Spleen (tissue), 7 donors: Measurements from ENCODE around the gene UROC1.

Experiments used
- POLR2A ChIP-seq, 3 donors: fragments of 450-650 bp; IDR thresholded peaks; one replicate each; pipeline ENCODE4 v1.5.1; 2017; ENCODE audit warnings: antibody characterized with exemption in 3 of 3, mild to moderate bottlenecking in 1 of 3
- TF ChIP-seq, protein P1 (sequence below), 11 experiments: fragments of 200-600 bp in 7 of 11; fragments of 450-650 bp in 4 of 11; sonication (generic) in 4 of 11; IDR thresholded peaks in 8 of 11; conservative IDR thresholded peaks in 3 of 11; 1 replicate in 7 of 11; 2 replicates in 4 of 11; pipeline versions ENCODE4 v1.4.0 to v1.8.0; 2016 to 2021; ENCODE audit warnings: antibody characterized with exemption in 11 of 11, inconsistent platforms in 4 of 11, mild to moderate bottlenecking in 1 of 11
- donor health status: DM: no; HTN: no; CAD: no; lungs with moderate emphysema.
- donor health status: DM: no; HTN: no; CAD: no.
- donor health status: DM: no; HTN: no; CAD: no.

DNA sequence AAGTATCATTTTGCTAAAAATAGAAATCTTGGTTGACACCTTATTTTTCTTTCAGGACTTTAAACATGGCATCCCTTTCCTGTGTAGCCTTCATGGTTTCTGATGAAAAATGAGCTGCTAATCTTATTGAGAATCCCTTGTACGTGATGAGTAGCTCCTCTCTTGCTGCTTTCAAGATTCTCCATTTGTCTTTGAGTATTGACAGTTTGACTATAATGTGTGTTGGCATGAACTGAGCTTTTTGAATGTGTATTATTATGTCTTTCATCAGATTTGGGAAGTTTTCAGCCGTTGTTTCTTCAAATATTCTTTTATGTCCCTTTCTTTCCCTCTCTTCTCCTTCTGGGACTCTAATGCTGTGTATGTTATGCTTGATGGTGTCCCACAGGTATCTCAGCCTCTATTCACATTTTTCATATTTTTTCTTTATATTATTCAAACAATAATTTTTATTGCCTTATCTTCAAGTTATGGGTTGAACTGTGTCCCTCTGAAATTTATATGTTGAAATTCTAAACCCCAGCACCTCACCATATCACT lies 45.2 kb upstream of the UROC1 start:
- no peak for TF ChIP-seq POLR2A (IDR thresholded peaks at IDR 0.05)
- TF ChIP-seq, protein P1, sequence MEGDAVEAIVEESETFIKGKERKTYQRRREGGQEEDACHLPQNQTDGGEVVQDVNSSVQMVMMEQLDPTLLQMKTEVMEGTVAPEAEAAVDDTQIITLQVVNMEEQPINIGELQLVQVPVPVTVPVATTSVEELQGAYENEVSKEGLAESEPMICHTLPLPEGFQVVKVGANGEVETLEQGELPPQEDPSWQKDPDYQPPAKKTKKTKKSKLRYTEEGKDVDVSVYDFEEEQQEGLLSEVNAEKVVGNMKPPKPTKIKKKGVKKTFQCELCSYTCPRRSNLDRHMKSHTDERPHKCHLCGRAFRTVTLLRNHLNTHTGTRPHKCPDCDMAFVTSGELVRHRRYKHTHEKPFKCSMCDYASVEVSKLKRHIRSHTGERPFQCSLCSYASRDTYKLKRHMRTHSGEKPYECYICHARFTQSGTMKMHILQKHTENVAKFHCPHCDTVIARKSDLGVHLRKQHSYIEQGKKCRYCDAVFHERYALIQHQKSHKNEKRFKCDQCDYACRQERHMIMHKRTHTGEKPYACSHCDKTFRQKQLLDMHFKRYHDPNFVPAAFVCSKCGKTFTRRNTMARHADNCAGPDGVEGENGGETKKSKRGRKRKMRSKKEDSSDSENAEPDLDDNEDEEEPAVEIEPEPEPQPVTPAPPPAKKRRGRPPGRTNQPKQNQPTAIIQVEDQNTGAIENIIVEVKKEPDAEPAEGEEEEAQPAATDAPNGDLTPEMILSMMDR (IDR thresholded peaks at IDR 0.05 in 8 of 11, conservative IDR thresholded peaks at IDR 0.05 in 3 of 11), result no peak
